ENCODE data around the gene CELF2.

GRCh38 chr10:11114269-11114668 lies 96.6 kb downstream of the CELF2 start:
- TF ChIP-seq CTCF (IDR thresholded peaks at IDR 0.05), result no peak
- no peak for TF ChIP-seq POLR2A (IDR thresholded peaks at IDR 0.05)

All from thyroid gland (tissue), 4 donors.